ENCODE results near the gene TRIP12.

- TF ChIP-seq POLR2A (IDR thresholded peaks at IDR 0.05; ENCODE audit: low read length), result no peak
- TF ChIP-seq CTCF (IDR thresholded peaks at IDR 0.05), result peak; percentile 40
- TF ChIP-seq MAX (IDR thresholded peaks at IDR 0.05), result no peak
- no peak for TF ChIP-seq MYC (IDR thresholded peaks at IDR 0.05; ENCODE audit: borderline replicate concordance, low read length)
- TF ChIP-seq MAFK (IDR thresholded peaks at IDR 0.05; ENCODE audit: partially characterized antibody), result no peak
- no peak for TF ChIP-seq HDAC2 (IDR thresholded peaks at IDR 0.05)
- no peak for TF ChIP-seq ZFP36 (IDR thresholded peaks at IDR 0.05; ENCODE audit: borderline replicate concordance, partially characterized antibody)
- TF ChIP-seq EP300 (IDR thresholded peaks at IDR 0.05), result no peak
- 0 out of 3 replicates have a peak, but pooled peaks have one; percentile 10 for TF ChIP-seq SMC3 (IDR thresholded peaks at IDR 0.05)
These were observed 10.9 kb downstream of the TRIP12 start for GRCh38 chr2:229910832-229911412.
